Measurements from ENCODE around the gene ZDHHC4.
A peak's percentile ranks its signal among the peaks of the same experiment; 100 is the strongest.

The ZDHHC4 gene

DNA sequence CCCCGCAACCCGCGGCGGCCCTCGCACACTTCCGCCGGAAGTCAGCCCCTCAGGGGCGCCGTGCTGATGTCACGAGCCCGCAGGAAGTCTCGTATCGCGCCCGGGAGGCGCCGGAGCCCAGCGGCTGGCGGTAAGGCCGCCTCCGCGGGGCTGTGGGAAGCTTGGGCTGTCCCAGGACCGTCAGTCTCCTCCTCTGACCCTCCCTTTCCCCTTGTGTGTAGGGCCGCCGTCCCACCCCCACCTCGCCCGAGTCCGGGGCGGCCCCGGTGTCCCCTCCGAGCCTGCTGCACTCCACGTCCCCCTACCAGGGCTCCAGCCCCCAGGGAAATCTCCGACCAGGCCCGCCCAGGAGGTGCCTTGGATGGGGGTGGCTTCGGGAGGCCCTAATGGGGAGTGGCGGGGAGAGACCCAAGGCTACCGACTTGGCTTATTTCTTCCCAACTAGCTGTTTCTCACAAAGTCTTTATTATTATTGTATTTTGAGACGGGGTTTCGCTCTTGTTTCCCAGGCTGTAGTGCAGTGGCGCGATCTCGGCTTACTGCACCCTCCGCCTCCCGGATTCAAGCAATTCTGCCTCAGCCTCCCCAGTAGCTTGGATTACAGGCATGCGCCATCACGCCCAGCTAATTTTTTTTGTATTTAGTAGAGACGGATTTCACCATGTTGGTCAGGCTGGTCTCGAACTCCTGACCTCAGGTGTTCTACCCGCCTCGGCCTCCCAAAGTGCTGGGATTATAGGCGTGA is at the start of gene ZDHHC4:
ZDHHC4 (plus strand) TSS at position 86 of the 745 bp plus-strand sequence. CDS start 3,108 bp downstream, outside the sequence.
- peak within 1 kb of the TSS; percentile 87 for H3K4me3 Mint-ChIP-seq
- H3K4me1 Mint-ChIP-seq, result peaks cover 15% of the 10 kb centered on the region
- no peaks in the 10 kb centered on the region for H3K9me3 Mint-ChIP-seq
- H3K27me3 Mint-ChIP-seq, result peaks cover 6% of the 10 kb centered on the region
- H3K27ac Mint-ChIP-seq (ENCODE audit: low read depth), result peak within 1 kb of the TSS; percentile 94
- peaks cover 21% of the 10 kb centered on the region for H3K36me3 Mint-ChIP-seq (ENCODE audit: insufficient read depth)
- ATAC-seq (replicated peaks; ENCODE audit: extremely low read depth, poor library complexity, severe bottlenecking), result peak; percentile 94
- peak; percentile 68 to 77 for DNase-seq (ENCODE audit: low spot score in 2 of 2)

- DNase-seq (ENCODE audit: low spot score in 2 of 2), result no peak
- no peak overlapping the region for H3K4me3 Mint-ChIP-seq
- ATAC-seq (replicated peaks; ENCODE audit: extremely low read depth, poor library complexity, severe bottlenecking), result no peak
- no peaks in the 10 kb centered on the region for H3K36me3 Mint-ChIP-seq (ENCODE audit: insufficient read depth)
- H3K9me3 Mint-ChIP-seq, result no peaks in the 10 kb centered on the region
- H3K27ac Mint-ChIP-seq (ENCODE audit: low read depth), result no peak overlapping the region
- H3K27me3 Mint-ChIP-seq, result peaks cover 47% of the 10 kb centered on the region
- peaks cover 15% of the 10 kb centered on the region for H3K4me1 Mint-ChIP-seq
These were observed 48.7 kb upstream of the ZDHHC4 start for GRCh38 chr7:6528401-6529130.

DNA sequence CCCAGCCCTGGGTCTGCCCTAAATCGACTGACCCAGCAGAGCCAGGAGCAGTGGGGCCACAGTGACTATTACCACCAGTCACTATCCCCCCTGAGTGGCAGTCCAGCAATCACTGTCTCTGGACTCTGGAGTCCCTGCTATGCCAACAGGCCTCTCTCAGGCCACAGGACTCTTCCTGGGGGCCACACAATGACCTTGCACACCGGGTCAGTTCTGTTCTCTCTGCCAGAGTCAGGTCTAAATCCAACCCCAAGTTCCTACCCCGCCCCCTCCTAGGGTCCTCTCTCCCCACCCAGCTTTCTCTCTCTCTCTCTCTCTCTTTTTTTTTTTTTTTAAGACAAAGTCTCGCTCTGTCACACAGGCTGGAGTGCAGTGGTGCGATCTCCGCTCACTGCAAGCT is 47.6 kb upstream of the ZDHHC4 start:
- Mint-ChIP-seq H3K4me3 (no peak overlapping the region), H3K27ac (ENCODE audit: low read depth) (no peak overlapping the region), H3K9me3 (no peaks in the 10 kb centered on the region), H3K27me3 (peaks cover 37% of the 10 kb centered on the region), H3K36me3 (ENCODE audit: insufficient read depth) (no peaks in the 10 kb centered on the region), H3K4me1 (peaks cover 21% of the 10 kb centered on the region)
- no peak for ATAC-seq (replicated peaks; ENCODE audit: extremely low read depth, poor library complexity, severe bottlenecking)
- DNase-seq (ENCODE audit: low spot score in 2 of 2), result no peak

GRCh38 chr7:6530626-6531491 is 46.4 kb upstream of the ZDHHC4 start:
- peaks cover 47% of the 10 kb centered on the region for H3K27me3 Mint-ChIP-seq
- ATAC-seq (replicated peaks; ENCODE audit: extremely low read depth, poor library complexity, severe bottlenecking) (peak; percentile 55), DNase-seq (ENCODE audit: low spot score in 2 of 2) (peak; percentile 21 to 29)
- H3K9me3 Mint-ChIP-seq, result no peaks in the 10 kb centered on the region
- H3K27ac Mint-ChIP-seq (ENCODE audit: low read depth), result no peak overlapping the region
- H3K4me3 Mint-ChIP-seq, result peak overlapping the region; percentile 70
- H3K4me1 Mint-ChIP-seq, result peaks cover 21% of the 10 kb centered on the region
- no peaks in the 10 kb centered on the region for H3K36me3 Mint-ChIP-seq (ENCODE audit: insufficient read depth)

DNA sequence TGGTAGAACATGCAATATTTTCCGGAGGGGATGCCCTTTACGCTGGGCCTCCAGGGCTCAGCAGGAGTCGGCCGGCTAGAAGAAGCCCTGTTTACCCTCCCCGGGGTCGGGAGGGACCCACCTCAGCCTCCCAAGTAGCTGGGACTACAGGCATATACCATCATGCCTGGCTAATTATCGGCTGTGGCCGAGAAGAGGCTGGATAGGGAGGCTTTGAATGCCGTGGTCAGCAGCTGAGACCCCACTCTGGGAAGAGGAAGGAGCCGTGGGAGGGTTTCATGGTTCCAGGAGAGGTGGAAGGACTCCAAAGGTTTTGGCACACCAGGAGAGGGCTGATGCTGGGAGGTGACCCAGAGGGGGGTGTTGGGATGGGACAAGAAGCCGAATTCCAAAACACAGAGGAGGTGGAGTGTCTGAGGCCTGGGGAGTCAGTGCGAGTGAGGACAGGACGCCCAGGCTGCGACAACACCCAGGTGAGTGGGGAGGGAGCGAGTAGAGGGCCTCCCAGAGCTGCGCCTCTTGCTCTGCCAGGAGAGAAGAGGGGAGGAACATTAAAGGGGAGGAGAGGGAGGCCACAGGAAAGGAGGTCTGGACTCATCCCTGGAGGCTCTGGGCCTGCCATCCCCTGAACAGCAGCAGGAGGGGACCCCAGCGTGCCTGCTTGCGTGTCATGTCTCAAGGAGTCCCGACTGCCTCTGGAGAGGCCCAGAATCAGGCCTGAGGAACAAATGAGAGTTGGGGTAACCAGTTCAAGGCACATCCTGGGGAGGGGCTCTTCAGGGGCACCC is 45.6 kb upstream of the ZDHHC4 start:
- Mint-ChIP-seq H3K27me3 (peaks cover 49% of the 10 kb centered on the region), H3K9me3 (no peaks in the 10 kb centered on the region), H3K27ac (ENCODE audit: low read depth) (no peak overlapping the region), H3K36me3 (ENCODE audit: insufficient read depth) (no peaks in the 10 kb centered on the region), H3K4me1 (peaks cover 21% of the 10 kb centered on the region), H3K4me3 (peak overlapping the region; percentile 70)
- DNase-seq (ENCODE audit: low spot score in 2 of 2) (no peak), ATAC-seq (replicated peaks; ENCODE audit: extremely low read depth, poor library complexity, severe bottlenecking) (no peak)

DNA sequence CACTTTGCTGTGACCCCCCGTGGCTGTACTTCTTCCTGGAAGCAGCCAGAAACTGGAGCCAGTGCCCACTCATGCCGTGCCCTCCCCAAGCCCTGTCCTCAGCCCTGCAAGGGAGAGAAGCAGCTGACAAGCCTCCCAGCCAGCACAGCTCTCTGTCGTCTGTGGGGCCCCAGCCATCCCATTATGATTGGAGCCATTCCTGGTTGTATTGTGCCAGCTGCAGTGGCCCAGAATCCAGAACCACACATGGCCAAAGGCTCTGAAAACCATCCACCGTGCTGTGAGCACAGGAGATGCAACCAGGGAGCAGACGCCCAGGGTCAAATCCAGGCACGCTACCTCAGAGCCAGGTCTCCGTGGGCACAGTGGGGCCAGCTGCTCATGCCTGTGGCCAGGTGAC is 44.7 kb upstream of the ZDHHC4 start:
- Mint-ChIP-seq H3K27ac (ENCODE audit: low read depth) (no peak overlapping the region), H3K27me3 (peaks cover 43% of the 10 kb centered on the region), H3K4me1 (peaks cover 13% of the 10 kb centered on the region), H3K9me3 (no peaks in the 10 kb centered on the region), H3K4me3 (peak overlapping the region; percentile 59), H3K36me3 (ENCODE audit: insufficient read depth) (no peaks in the 10 kb centered on the region)
- ATAC-seq (replicated peaks; ENCODE audit: extremely low read depth, poor library complexity, severe bottlenecking) (no peak), DNase-seq (ENCODE audit: low spot score in 2 of 2) (no peak)

DNA sequence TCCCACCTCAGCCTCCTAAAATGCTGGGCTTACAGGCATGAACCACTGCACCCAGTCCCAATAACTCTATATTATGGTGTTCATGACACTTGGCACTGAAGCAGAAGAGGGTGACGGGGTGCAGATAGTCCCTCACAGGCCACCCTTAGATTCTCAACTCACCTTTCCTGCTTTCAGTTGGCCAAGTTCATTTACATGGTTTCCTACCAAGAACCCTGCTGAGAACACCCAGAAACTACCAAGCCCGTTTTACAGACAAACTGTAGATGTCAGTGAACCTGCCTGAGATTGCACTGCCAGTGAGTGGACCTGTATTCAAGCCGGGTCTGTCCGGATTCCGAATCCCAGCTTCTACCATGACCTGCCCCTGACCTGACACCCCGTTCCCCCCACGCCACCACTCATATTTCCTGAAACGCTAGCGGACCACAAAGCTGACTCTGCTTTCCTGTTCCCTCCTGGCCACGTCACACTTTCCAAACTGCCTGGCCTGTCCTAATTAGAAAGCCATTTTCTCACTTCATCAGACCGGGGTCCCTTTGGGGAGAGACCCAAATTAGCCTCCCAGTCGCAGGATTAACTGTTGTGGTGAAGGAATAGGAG is 43.3 kb upstream of the ZDHHC4 start:
- no peaks in the 10 kb centered on the region for H3K9me3 Mint-ChIP-seq
- H3K4me1 Mint-ChIP-seq, result peaks cover 12% of the 10 kb centered on the region
- H3K27ac Mint-ChIP-seq (ENCODE audit: low read depth), result no peak overlapping the region
- peaks cover 1% of the 10 kb centered on the region for H3K36me3 Mint-ChIP-seq (ENCODE audit: insufficient read depth)
- ATAC-seq (replicated peaks; ENCODE audit: extremely low read depth, poor library complexity, severe bottlenecking), result no peak
- H3K27me3 Mint-ChIP-seq, result peaks cover 43% of the 10 kb centered on the region
- DNase-seq (ENCODE audit: low spot score in 2 of 2), result no peak
- no peak overlapping the region for H3K4me3 Mint-ChIP-seq

DNA sequence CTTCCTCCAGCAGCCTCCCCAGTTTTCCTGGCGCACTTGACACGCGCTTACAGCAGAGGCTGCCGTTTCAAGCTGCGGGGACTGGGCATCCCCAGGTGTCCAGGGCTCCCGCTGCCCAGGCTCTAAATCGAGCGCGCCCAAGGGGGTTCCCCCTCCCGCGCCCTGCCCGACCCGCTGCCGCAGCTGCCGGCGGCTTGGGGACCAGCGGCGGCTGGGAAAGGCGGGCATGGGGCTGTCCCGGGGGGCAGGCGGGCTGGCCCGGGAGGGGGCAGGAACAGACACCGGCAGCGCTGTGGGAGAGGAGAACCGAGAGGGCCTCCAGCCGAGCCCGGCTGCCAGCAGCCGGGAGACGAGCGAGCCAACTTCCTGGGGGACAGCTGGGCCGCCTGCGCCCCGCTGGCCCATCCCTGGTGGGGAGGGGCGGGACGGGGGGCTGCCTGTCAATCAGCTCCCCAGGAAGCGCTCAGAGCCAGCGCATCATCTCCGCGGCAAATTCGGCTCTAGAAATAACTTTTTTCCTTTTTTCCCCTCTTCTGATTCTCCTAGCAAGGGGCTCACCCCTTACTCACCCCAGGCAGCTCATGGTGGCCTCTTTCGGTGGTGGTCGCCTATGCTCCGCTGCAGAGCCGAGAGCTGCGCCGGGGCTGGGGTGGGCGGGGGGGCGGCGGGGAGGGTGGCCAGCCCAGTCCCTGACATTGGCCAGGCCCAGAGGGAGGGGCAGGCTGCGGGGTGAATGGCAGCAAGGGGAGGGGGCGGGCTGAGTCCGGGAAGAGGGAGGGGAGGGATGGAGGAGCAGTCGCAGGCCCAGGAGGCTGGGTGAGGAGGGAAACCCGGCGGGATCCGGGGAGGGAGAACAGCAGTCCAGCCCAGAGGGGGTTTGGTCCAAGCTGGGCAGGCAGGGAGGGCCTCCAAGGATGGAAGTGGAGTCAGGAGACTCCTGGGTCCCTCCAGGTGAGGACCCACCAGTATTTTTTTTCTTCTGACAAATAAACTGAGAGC is 40.7 kb upstream of the ZDHHC4 start:
- Mint-ChIP-seq H3K9me3 (no peaks in the 10 kb centered on the region), H3K4me3 (no peak overlapping the region)
- no peak for ATAC-seq (replicated peaks; ENCODE audit: extremely low read depth, poor library complexity, severe bottlenecking)

DNA sequence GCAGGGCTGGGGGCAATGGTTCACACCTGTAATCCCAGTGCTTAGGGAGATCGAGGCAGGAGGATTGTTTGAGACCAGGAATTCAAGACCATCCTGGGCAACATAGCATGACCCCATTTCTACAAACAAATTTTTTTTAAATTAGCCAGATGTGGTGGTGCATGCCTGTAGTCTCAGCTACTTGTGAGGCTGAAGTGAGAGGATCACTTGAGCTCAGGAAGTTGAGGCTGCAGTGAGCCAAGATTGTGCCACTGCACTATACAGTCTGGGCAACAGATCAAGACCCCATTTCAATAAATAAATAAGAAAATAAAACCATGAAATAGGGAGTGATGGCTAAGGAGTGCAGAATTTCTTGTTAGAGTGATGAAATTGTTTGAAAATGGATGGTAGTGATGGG is 34.9 kb upstream of the ZDHHC4 start:
- H3K4me3 Mint-ChIP-seq, result no peak overlapping the region
- ATAC-seq (replicated peaks; ENCODE audit: extremely low read depth, poor library complexity, severe bottlenecking) (no peak), DNase-seq (ENCODE audit: low spot score in 2 of 2) (no peak)
- H3K27ac Mint-ChIP-seq (ENCODE audit: low read depth), result no peak overlapping the region
- H3K9me3 Mint-ChIP-seq, result no peaks in the 10 kb centered on the region
- no peaks in the 10 kb centered on the region for H3K4me1 Mint-ChIP-seq
- H3K36me3 Mint-ChIP-seq (ENCODE audit: insufficient read depth), result peaks cover 1% of the 10 kb centered on the region
- peaks cover 37% of the 10 kb centered on the region for H3K27me3 Mint-ChIP-seq

More for the DNA sequence above, 40.7 kb upstream of the ZDHHC4 start:
- Mint-ChIP-seq H3K27ac (ENCODE audit: low read depth) (no peak overlapping the region), H3K4me1 (peaks cover 7% of the 10 kb centered on the region), H3K27me3 (peaks cover 32% of the 10 kb centered on the region), H3K36me3 (ENCODE audit: insufficient read depth) (peaks cover 1% of the 10 kb centered on the region)
- DNase-seq (ENCODE audit: low spot score in 2 of 2), result no peak

- Mint-ChIP-seq H3K27ac (ENCODE audit: low read depth) (no peak overlapping the region), H3K36me3 (ENCODE audit: insufficient read depth) (no peaks in the 10 kb centered on the region), H3K27me3 (peaks cover 18% of the 10 kb centered on the region), H3K9me3 (no peaks in the 10 kb centered on the region), H3K4me3 (no peak overlapping the region), H3K4me1 (no peaks in the 10 kb centered on the region)
- no peak for DNase-seq (ENCODE audit: low spot score in 2 of 2)
- no peak for ATAC-seq (replicated peaks; ENCODE audit: extremely low read depth, poor library complexity, severe bottlenecking)
These were observed 31.7 kb upstream of the ZDHHC4 start for GRCh38 chr7:6545398-6546126.
